Cortex of kidney (tissue), 1 donor: Measurements from ENCODE around the gene GNG11.

Source experiments
- DNase-seq: peaks from one replicate; lab custom pipeline; 2025; lab: John Stamatoyannopoulos, UW

GNG11 gene

DNA sequence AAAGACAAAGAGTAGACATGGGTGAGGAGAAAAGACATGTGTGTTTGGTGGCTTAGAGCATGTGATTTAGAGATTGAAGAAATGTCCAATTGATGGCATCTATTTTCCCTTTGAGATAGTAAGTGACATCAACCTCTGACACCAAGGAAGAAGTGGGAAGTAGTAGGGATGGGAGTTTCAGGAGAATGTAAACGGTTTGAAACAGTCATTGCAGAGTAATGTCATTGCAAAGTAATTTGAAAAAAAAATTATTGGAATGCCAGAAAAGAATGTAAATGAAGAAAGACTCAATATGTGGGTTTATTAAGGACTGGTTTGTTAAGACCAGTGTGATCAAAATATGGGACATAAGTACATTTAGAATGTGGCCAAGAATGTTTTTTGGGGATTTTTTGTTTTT is 26.6 kb downstream of the GNG11 start:
- DNase-seq, result no peak

DNA sequence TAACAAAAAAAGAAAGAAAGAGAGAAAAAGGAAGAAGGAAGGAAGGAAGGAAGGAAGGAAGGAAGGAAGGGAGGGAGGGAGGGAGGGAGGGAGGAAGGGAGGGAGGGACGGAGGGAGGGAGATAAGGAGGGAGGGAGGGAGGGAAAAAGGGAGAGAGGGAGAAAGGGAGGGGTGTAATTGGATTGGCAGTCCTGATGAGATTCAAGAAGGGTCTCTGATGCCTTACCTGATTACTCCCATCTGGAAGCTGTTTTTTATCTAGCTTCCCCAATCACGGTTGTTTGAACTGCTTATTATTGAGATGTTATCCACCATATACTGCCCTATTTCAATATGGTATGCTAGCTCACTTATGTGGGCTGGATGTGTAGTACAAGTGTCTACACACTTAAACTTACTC is 27.3 kb downstream of the GNG11 start:
- DNase-seq, result no peak

DNA sequence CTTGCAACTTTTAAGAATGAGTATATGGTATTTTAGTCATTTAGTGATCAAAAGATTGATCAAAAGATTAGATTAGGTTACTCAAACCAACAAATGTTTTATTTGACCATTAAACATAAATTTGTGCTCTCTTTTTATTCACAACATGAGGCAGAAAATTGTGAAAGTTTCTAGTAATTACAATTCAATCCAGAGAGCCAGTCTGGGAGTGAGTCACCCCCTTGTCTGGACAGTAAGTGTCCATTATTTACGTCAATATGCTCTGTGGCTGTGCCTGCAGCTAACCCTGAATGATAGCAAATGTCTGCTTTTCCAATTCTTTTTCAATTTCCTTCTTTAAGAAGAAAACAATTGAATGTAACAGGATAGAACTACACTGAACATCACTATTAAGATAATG is 27.9 kb downstream of the GNG11 start:
- no peak for DNase-seq

DNA sequence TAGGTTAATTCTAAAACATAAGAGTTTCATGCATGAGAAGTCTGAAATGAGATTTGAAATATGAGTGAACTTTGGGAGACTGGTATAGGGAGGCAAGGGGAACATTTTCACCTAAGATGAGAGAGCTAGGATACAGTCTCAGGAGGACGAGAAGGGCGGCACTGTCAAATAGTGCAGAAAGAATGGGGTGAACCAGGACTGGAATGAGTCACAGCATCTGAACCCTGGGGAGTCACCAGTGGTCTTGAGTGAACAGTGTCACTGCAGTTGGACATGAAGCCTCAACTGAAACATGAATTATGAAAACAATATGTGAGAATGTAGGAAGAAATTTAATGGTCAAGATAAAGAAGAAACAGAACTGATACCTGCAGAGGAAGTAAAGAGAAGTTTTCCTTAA is 33.8 kb downstream of the GNG11 start:
- no peak for DNase-seq

DNA sequence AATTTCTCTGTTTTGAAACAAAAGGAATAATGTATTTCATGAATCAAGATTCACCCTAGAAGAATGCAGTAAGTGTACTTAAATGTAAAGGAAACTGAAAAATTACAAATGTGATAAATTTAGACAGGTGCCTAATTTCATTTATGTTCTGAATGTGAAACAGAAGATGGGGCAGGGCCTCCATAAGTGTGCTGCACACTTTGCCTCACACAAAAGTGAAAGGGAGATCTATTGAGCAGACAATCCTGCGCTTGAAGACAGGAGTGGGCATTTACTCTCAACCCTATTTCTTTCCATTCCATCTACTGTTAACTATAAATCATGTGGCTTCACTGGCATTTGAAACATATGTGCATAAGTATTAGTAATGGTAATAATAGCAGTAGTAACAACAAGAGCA is 36.2 kb downstream of the GNG11 start:
- no peak for DNase-seq

- DNase-seq, result no peak
These were observed 36.7 kb downstream of the GNG11 start for GRCh38 chr7:93958216-93958615.

DNA sequence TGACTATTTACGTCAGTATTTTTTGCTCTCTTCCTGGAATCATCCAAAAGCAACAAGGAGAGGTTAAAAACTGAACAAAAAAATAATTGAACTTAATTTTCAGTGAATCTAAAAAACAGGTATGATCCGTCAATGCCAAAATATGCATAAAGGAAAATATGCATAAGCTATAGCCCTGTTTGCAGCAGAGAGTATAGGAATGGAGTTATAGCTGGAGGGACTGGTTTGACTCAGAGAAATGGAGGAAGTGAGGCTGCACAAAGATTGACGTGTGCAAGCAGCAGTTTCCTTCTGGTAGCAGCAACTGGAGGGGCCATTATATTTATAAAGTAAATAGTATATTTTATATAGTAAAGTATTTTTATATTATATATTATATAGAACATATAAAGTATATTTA is 37.1 kb downstream of the GNG11 start:
- DNase-seq, result no peak

DNA sequence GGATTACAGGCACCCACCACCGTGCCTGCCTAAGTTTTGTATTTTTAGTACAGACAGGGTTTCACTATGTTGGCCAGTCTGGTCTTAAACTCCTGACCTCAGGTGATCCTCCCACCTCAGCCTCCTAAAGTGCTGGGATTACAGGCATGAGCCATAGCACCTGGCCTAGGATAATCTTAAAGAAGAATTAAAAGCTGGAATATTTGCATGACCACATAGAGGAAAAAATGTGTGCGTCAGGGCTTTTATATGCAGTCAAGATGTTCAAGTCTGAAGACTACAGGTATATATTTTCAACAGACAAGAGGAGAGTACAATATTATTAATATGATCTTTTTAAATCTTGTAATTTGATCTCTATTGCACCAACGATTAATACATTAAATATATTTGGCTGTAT is 39.5 kb downstream of the GNG11 start:
- DNase-seq, result no peak

- no peak for DNase-seq
These were observed 42.7 kb downstream of the GNG11 start for GRCh38 chr7:93964262-93964661.

GRCh38 chr7:93964813-93965212 is 43.3 kb downstream of the GNG11 start:
- no peak for DNase-seq

GRCh38 chr7:93968911-93969620 is 47.5 kb downstream of the GNG11 start:
- no peak for DNase-seq

GRCh38 chr7:93972029-93972725 is 50.6 kb downstream of the GNG11 start:
- no peak for DNase-seq

- no peak for DNase-seq
These were observed 51.6 kb downstream of the GNG11 start for GRCh38 chr7:93973134-93973533.

- DNase-seq, result no peak
These were observed 55.8 kb downstream of the GNG11 start for GRCh38 chr7:93977211-93977950.
